CD4-positive, alpha-beta T cell (primary cell): Measurements from ENCODE around the gene ADARB2. TPM values are rescaled to one million over a fixed set of nuclear protein-coding genes. Genes with fewer than 3 reads are reported as not detected.

Experiments used
- ATAC-seq: fragments of 200-7000 bp; cut with Tn5 transposase; one replicate; pipeline ENCODE4 v1.10.0; 2022; ENCODE audit warnings: mild to moderate bottlenecking; ENCODE audit not compliant: poor library complexity
- CTCF ChIA-PET: fragments of 350-600 bp; sonication (Branson Sonifier 250); formaldehyde crosslinking; loops from one replicate; lab custom pipeline; 2021; ENCODE audit warnings: antibody characterized with exemption, inconsistent platforms; lab: Charles Lee
- POLR2A ChIA-PET: fragments of 350-600 bp; sonication (Branson Sonifier 250); formaldehyde crosslinking; loops from one replicate; lab custom pipeline; 2021; ENCODE audit warnings: antibody characterized with exemption, inconsistent platforms; lab: Charles Lee
- DNase-seq, 14 experiments: peaks; one replicate each; pipeline ENCODE4 v3.0.0-alpha.2; 2013 to 2020; ENCODE audit warnings: mixed read lengths in 2 of 14
- H3K27ac ChIP-seq, 2 donors: one replicate each; pipeline versions ENCODE4 v1.5.1 to v1.7.0; 2013; ENCODE audit warnings: low read length in 2 of 2, low read depth in 1 of 2, mild to moderate bottlenecking in 1 of 2
- H3K27me3 ChIP-seq, 2 experiments: 1 replicate in 1 of 2; 2 replicates in 1 of 2; pipeline versions ENCODE4 v1.6.1 to v1.7.0; 2013; ENCODE audit warnings: low read length in 2 of 2, control low read depth in 1 of 2, mild to moderate bottlenecking in 1 of 2, moderate library complexity in 1 of 2; ENCODE audit not compliant: insufficient read depth in 2 of 2, control insufficient read depth in 1 of 2
- H3K36me3 ChIP-seq: one replicate; pipeline ENCODE4 v1.6.1; 2013; ENCODE audit warnings: low read length, control low read depth; ENCODE audit not compliant: insufficient read depth
- H3K4me1 ChIP-seq: one replicate; pipeline ENCODE4 v1.6.1; 2013; ENCODE audit warnings: low read length, control low read depth; ENCODE audit not compliant: insufficient read depth
- H3K4me3 ChIP-seq: one replicate; pipeline ENCODE4 v1.5.1; 2013; ENCODE audit warnings: mild to moderate bottlenecking, low read length, moderate library complexity
- H3K9me3 ChIP-seq, 2 experiments: 1 replicate in 1 of 2; 2 replicates in 1 of 2; pipeline versions ENCODE4 v1.6.1 to v1.7.0; 2013; ENCODE audit warnings: low read length in 2 of 2, mild to moderate bottlenecking in 2 of 2, control low read depth in 1 of 2, moderate library complexity in 1 of 2; ENCODE audit not compliant: control insufficient read depth in 1 of 2, insufficient read depth in 1 of 2
- H3K27ac Mint-ChIP-seq: one replicate; pipeline ENCODE4 v1.8.0; 2020; ENCODE audit warnings: mixed read lengths
- H3K27me3 Mint-ChIP-seq: one replicate; pipeline ENCODE4 v1.8.0; 2021; ENCODE audit warnings: mixed read lengths
- H3K36me3 Mint-ChIP-seq: one replicate; pipeline ENCODE4 v1.8.0; 2021; ENCODE audit warnings: low read depth, mixed read lengths
- H3K4me1 Mint-ChIP-seq: one replicate; pipeline ENCODE4 v1.8.0; 2021; ENCODE audit warnings: low read depth, mixed read lengths
- H3K4me3 Mint-ChIP-seq: one replicate; pipeline ENCODE4 v1.8.0; 2020; ENCODE audit warnings: mild to moderate bottlenecking, mixed read lengths
- H3K9me3 Mint-ChIP-seq: one replicate; pipeline ENCODE4 v1.8.0; 2020; ENCODE audit warnings: mixed read lengths
- CTCF ChIP-seq: fragments of 200-600 bp; IDR thresholded peaks from one replicate; pipeline ENCODE4 v1.8.0; 2022; ENCODE audit warnings: antibody characterized with exemption, mild to moderate bottlenecking
- intact Hi-C, 2 experiments: fragments of 100-400 bp; cut with DNase I in 1 of 2; cut with micrococcal nuclease in 1 of 2; formaldehyde crosslinking; loops; one replicate each; pipeline versions ENCODE4 v1.15.1 to v1.9.0; 2023 to 2025; cut with DNase I, micrococcal nuclease
- total RNA-seq, 174 experiments: library from RNA in 2 of 174; stranded (reverse) in 2 of 174; gene quantifications; one replicate each; pipeline ENCODE4 v1.2.3 and lab custom pipeline; 2021 to 2026

ADARB2 gene
- total RNA-seq, 2 experiments from 2014 or later, result 0.14 TPM; not detected in 1

GRCh38 chr10:1400101-1401070, 336.9 kb downstream of the ADARB2 start:
- H3K4me3 Mint-ChIP-seq, result no peak overlapping the region
- ChIA-PET POLR2A (no interaction called here), CTCF (no interaction called here)
- intact Hi-C loops, result no loop called here
- no peaks in the 10 kb centered on the region for H3K9me3 Mint-ChIP-seq
- H3K9me3 ChIP-seq, result peaks cover 0 to 12% of the 10 kb centered on the region in 2 experiments
- no peaks in the 10 kb centered on the region for H3K27me3 ChIP-seq
- no peaks in the 10 kb centered on the region for H3K4me1 Mint-ChIP-seq
- no peak overlapping the region for H3K27ac Mint-ChIP-seq
- no peak for TF ChIP-seq CTCF
- no peak for DNase-seq
- no peak overlapping the region for H3K27ac ChIP-seq
- H3K4me1 ChIP-seq, result no peaks in the 10 kb centered on the region
- no peaks in the 10 kb centered on the region for H3K36me3 Mint-ChIP-seq
- no peak overlapping the region for H3K4me3 ChIP-seq
- no peak for ATAC-seq
- no peaks in the 10 kb centered on the region for H3K36me3 ChIP-seq
- peaks cover 11% of the 10 kb centered on the region for H3K27me3 Mint-ChIP-seq

GRCh38 chr10:1399431-1400100, 337.8 kb downstream of the ADARB2 start:
- ATAC-seq (no peak), DNase-seq (no peak)
- intact Hi-C loops, result no loop called here

More at GRCh38 chr10:1399431-1400100, 337.8 kb downstream of the ADARB2 start:
- ChIA-PET POLR2A (no interaction called here), CTCF (no interaction called here)
- Histone ChIP-seq H3K36me3 (no peaks in the 10 kb centered on the region), H3K9me3 (peaks cover 0 to 12% of the 10 kb centered on the region in 2 experiments), H3K4me3 (no peak overlapping the region), H3K27ac (no peak overlapping the region), H3K4me1 (no peaks in the 10 kb centered on the region), H3K27me3 (no peaks in the 10 kb centered on the region)
- Mint-ChIP-seq H3K9me3 (no peaks in the 10 kb centered on the region), H3K27me3 (peaks cover 11% of the 10 kb centered on the region), H3K27ac (no peak overlapping the region), H3K36me3 (no peaks in the 10 kb centered on the region), H3K4me1 (no peaks in the 10 kb centered on the region), H3K4me3 (no peak overlapping the region)
- no peak for TF ChIP-seq CTCF
